H1 (cell line): Measurements from ENCODE around the gene PCDH8. TPM values are rescaled to one million over a fixed set of nuclear protein-coding genes. Genes with fewer than 3 reads are reported as not detected.

Experiments used
- CHD7 ChIP-seq: fragments of 300-600 bp; sonication (generic); IDR thresholded peaks from 2 replicates; pipeline ENCODE4 v1.7.1; 2012; ENCODE audit warnings: low read length, moderate library complexity, mild to moderate bottlenecking, inconsistent platforms; ENCODE audit not compliant: insufficient replicate concordance
- E2F6 ChIP-seq: IDR thresholded peaks from 2 replicates; pipeline ENCODE4 v1.6.1; 2012; ENCODE audit warnings: inconsistent platforms
- RFX5 ChIP-seq: IDR thresholded peaks from 2 replicates; pipeline ENCODE4 v1.6.1; 2011; ENCODE audit warnings: low read depth, low read length, improper control_type of control experiment, borderline replicate concordance
- USF2 ChIP-seq: IDR thresholded peaks from 2 replicates; pipeline ENCODE4 v1.6.1; 2011; ENCODE audit warnings: low read length, improper control_type of control experiment
- polyA plus RNA-seq, 7 experiments: library from polyadenylated mRNA; depleted of rRNA in 3 of 7; stranded (reverse) in 5 of 7; unstranded in 2 of 7; fragments of >200 nt in 5 of 7; fragments of 200-250 nt in 2 of 7; gene quantifications; 1 replicate in 5 of 7; 2 replicates in 1 of 7; 4 replicates in 1 of 7; pipeline versions ENCODE4 v1.2.1 to v1.2.3, GENCODE V29; 2011 to 2013; ENCODE audit warnings: missing spikeins in 2 of 7, mixed read lengths in 2 of 7
- total RNA-seq: library from RNA; stranded (reverse); fragmentation: NEBNext Ultra II Directional; extraction: Animal tissue kit (Norgen Biotek cat#: 25700); gene quantifications from 2 replicates; pipeline ENCODE4 v1.2.1, GENCODE V29; 2021

Gene PCDH8
- total and polyA plus RNA-seq, 2 of the 8 experiments (the other 6 are each of a cell fraction or from before 2014, with no cell fraction given) = 0.82 to 1.6 TPM

- TF ChIP-seq CHD7 = no peak
- no peak for TF ChIP-seq E2F6
- TF ChIP-seq RFX5 = no peak
- no peak for TF ChIP-seq USF2
These were observed 20.6 kb upstream of the PCDH8 start (continued) for GRCh38 chr13:52869050-52869449.
